ENCODE data around the gene ABCG2. TPM values are rescaled to one million over a fixed set of nuclear protein-coding genes. Genes with fewer than 3 reads are reported as not detected.

The ABCG2 gene
- total RNA-seq, 1 donor from 2014 or later, result 1.8 TPM

- no peak for DNase-seq (ENCODE audit: low read depth in 2 of 2)
Observed at GRCh38 chr4:88075336-88075735, 83.1 kb downstream of the ABCG2 start.

- peak in 1 of 2 donors; percentile 55 for DNase-seq (ENCODE audit: low read depth in 2 of 2)
Observed at GRCh38 chr4:88070031-88070430, 88.4 kb downstream of the ABCG2 start.

- DNase-seq (ENCODE audit: low read depth in 2 of 2), result no peak
Observed at GRCh38 chr4:88064410-88064809, 94.0 kb downstream of the ABCG2 start.

GRCh38 chr4:88063634-88064296 lies 94.7 kb downstream of the ABCG2 start:
- DNase-seq (ENCODE audit: low read depth in 2 of 2), result no peak

GRCh38 chr4:88062843-88063242 lies 95.6 kb downstream of the ABCG2 start:
- DNase-seq (ENCODE audit: low read depth in 2 of 2), result no peak

GRCh38 chr4:88062311-88062710 lies 96.1 kb downstream of the ABCG2 start:
- peak in 1 of 2 donors; percentile 77 for DNase-seq (ENCODE audit: low read depth in 2 of 2)

GRCh38 chr4:88060431-88060830 lies 98.0 kb downstream of the ABCG2 start:
- peak in 1 of 2 donors; percentile 5 for DNase-seq (ENCODE audit: low read depth in 2 of 2)

GRCh38 chr4:88059766-88060165 lies 98.7 kb downstream of the ABCG2 start:
- DNase-seq (ENCODE audit: low read depth in 2 of 2), result peak in 1 of 2 donors; percentile 50

GRCh38 chr4:88058295-88058694 lies 100.1 kb downstream of the ABCG2 start:
- no peak for DNase-seq (ENCODE audit: low read depth in 2 of 2)

- peak; percentile 75 for DNase-seq (ENCODE audit: low read depth in 2 of 2)
Observed at GRCh38 chr4:88054901-88055300, 103.5 kb downstream of the ABCG2 start.

- DNase-seq (ENCODE audit: low read depth in 2 of 2), result peak in 1 of 2 donors; percentile 15
Observed at GRCh38 chr4:88054229-88054628, 104.2 kb downstream of the ABCG2 start.

- no peak for DNase-seq (ENCODE audit: low read depth in 2 of 2)
Observed at GRCh38 chr4:88045021-88045420, 113.4 kb downstream of the ABCG2 start.

- peak in 1 of 2 donors; percentile 23 for DNase-seq (ENCODE audit: low read depth in 2 of 2)
Observed at GRCh38 chr4:88043586-88044340, 114.7 kb downstream of the ABCG2 start.

GRCh38 chr4:88043001-88043400 lies 115.4 kb downstream of the ABCG2 start:
- DNase-seq (ENCODE audit: low read depth in 2 of 2), result peak in 1 of 2 donors; percentile 50

GRCh38 chr4:88041626-88042025 lies 116.8 kb downstream of the ABCG2 start:
- DNase-seq (ENCODE audit: low read depth in 2 of 2), result no peak

GRCh38 chr4:88040707-88041106 lies 117.7 kb downstream of the ABCG2 start:
- no peak for DNase-seq (ENCODE audit: low read depth in 2 of 2)

Other genes starting within 250 kb of the ABCG2 start
- not detected in 2 replicates for gene SPP1, start 182.9 kb downstream of the ABCG2 start, total RNA-seq
- gene PKD2, start 151.0 kb downstream of the ABCG2 start, total RNA-seq, result 14.9 and 22.7 TPM in 2 replicates
- gene PPM1K, start 125.9 kb upstream of the ABCG2 start, total RNA-seq, result 2.0 and 2.6 TPM in 2 replicates
- gene HERC6, start 220.2 kb upstream of the ABCG2 start, total RNA-seq, result 1.6 and 4.4 TPM in 2 replicates

Data from lung microvascular endothelial cell (primary cell).